ENCODE measurements around the gene ADPRHL1. TPM values are rescaled to one million over a fixed set of nuclear protein-coding genes. Genes with fewer than 3 reads are reported as not detected.

The ADPRHL1 gene
- total RNA-seq, 1 experiment from 2014 or later = 2.7 TPM

GRCh38 chr13:113449693-113450347, 3.5 kb downstream of the ADPRHL1 start:
- H3K18ac ChIP-seq (ENCODE audit: insufficient read length, low read depth, low read length) = no peak overlapping the region
- H3K9me3 ChIP-seq (ENCODE audit: control insufficient read depth, low read depth, low read length) = no peaks in the 10 kb centered on the region
- H3K4ac ChIP-seq (ENCODE audit: low read depth, low read length) = no peak overlapping the region
- H3K9ac ChIP-seq (ENCODE audit: extremely low read depth, insufficient read length, low read length) = no peak overlapping the region
- H4K5ac ChIP-seq (ENCODE audit: insufficient read length, low read depth, low read length) = no peak overlapping the region
- peak overlapping the region; percentile 45 to 86 (median 61); a peak in 4 of 7 replicates for H3K27ac Mint-ChIP-seq
- no peak overlapping the region for H2AK5ac ChIP-seq (ENCODE audit: insufficient read length, low read length)
- H2BK120ac ChIP-seq (ENCODE audit: low read depth, low read length, poor library complexity, severe bottlenecking) = no peak overlapping the region
- no CpG with 5 or more reads among the region's 13 CpGs for WGBS (ENCODE audit: extremely low coverage, insufficient read length, low lambda C conversion rate)
- no peak overlapping the region for H4K91ac ChIP-seq (ENCODE audit: insufficient read length, low read depth, low read length)
- H2BK15ac ChIP-seq (ENCODE audit: low read depth, low read length) = no peak overlapping the region
- no peak overlapping the region for H3K14ac ChIP-seq (ENCODE audit: insufficient read depth, low read length)
- H3K27me3 Mint-ChIP-seq (ENCODE audit: low read depth) = peaks cover 2% of the 10 kb centered on the region; the same call in 1 of the 2 replicates
- no peak for DNase-seq
- no peak overlapping the region for H2BK12ac ChIP-seq (ENCODE audit: insufficient read length, low read depth, low read length)
- H3K4me1 ChIP-seq (ENCODE audit: insufficient read depth, low read length) = no peaks in the 10 kb centered on the region
- H3K27ac ChIP-seq (ENCODE audit: insufficient read length, low read depth, low read length) = no peak overlapping the region
- H3K23me2 ChIP-seq (ENCODE audit: insufficient read length, low read depth, low read length, poor library complexity, severe bottlenecking) = no peaks in the 10 kb centered on the region
- TF ChIP-seq, protein P1, sequence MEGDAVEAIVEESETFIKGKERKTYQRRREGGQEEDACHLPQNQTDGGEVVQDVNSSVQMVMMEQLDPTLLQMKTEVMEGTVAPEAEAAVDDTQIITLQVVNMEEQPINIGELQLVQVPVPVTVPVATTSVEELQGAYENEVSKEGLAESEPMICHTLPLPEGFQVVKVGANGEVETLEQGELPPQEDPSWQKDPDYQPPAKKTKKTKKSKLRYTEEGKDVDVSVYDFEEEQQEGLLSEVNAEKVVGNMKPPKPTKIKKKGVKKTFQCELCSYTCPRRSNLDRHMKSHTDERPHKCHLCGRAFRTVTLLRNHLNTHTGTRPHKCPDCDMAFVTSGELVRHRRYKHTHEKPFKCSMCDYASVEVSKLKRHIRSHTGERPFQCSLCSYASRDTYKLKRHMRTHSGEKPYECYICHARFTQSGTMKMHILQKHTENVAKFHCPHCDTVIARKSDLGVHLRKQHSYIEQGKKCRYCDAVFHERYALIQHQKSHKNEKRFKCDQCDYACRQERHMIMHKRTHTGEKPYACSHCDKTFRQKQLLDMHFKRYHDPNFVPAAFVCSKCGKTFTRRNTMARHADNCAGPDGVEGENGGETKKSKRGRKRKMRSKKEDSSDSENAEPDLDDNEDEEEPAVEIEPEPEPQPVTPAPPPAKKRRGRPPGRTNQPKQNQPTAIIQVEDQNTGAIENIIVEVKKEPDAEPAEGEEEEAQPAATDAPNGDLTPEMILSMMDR (conservative IDR thresholded peaks at IDR 0.05) = no peak
- no peak overlapping the region; a peak in 1 of 5 replicates for H3K4me3 Mint-ChIP-seq
- no peak overlapping the region for H2BK20ac ChIP-seq (ENCODE audit: low read depth, low read length, poor library complexity, severe bottlenecking)
- H3K79me1 ChIP-seq (ENCODE audit: insufficient read depth, low read depth, low read length, poor library complexity, severe bottlenecking) = no peaks in the 10 kb centered on the region
- H3K9me3 Mint-ChIP-seq = peaks cover 0 to 4% of the 10 kb centered on the region in 2 experiments; a peak in 1 of 5 replicates
- peaks cover 10 to 33% (median 18%) of the 10 kb centered on the region in 3 experiments for H3K36me3 Mint-ChIP-seq (ENCODE audit: insufficient read depth in 1 of 3, low read depth in 3 of 3)
- H4K20me1 ChIP-seq (ENCODE audit: control insufficient read depth, insufficient read depth, insufficient read length) = no peaks in the 10 kb centered on the region
- H4K8ac ChIP-seq (replicated peaks; ENCODE audit: insufficient read length, low read depth, low read length) = no peak overlapping the region
- no peaks in the 10 kb centered on the region for H3K27me3 ChIP-seq (ENCODE audit: insufficient read depth, low read length)
- no peak overlapping the region for H3K4me2 ChIP-seq (ENCODE audit: insufficient read depth, insufficient read length, low read length)
- H2BK5ac ChIP-seq (ENCODE audit: insufficient read length, low read length) = no peak overlapping the region
- H3K79me2 ChIP-seq (ENCODE audit: insufficient read depth, low read length) = no peaks in the 10 kb centered on the region
- peaks cover 2 to 14% of the 10 kb centered on the region in 2 experiments; a peak in 3 of 4 replicates for H3K4me1 Mint-ChIP-seq
- H3K23ac ChIP-seq (ENCODE audit: insufficient read length, low read depth, low read length) = no peak overlapping the region
- no peak overlapping the region for H3T11ph ChIP-seq (ENCODE audit: low read length)
- H2AFZ ChIP-seq (ENCODE audit: low read length) = no peak overlapping the region
- no peak overlapping the region for H3K56ac ChIP-seq (ENCODE audit: insufficient read length, low read depth, low read length)
